ENCODE results near the gene ITSN1. TPM values are rescaled to one million over a fixed set of nuclear protein-coding genes. Genes with fewer than 3 reads are reported as not detected.

ITSN1 gene
- total RNA-seq, 2 donors from 2014 or later, result 15.0 to 47.5 TPM

DNA sequence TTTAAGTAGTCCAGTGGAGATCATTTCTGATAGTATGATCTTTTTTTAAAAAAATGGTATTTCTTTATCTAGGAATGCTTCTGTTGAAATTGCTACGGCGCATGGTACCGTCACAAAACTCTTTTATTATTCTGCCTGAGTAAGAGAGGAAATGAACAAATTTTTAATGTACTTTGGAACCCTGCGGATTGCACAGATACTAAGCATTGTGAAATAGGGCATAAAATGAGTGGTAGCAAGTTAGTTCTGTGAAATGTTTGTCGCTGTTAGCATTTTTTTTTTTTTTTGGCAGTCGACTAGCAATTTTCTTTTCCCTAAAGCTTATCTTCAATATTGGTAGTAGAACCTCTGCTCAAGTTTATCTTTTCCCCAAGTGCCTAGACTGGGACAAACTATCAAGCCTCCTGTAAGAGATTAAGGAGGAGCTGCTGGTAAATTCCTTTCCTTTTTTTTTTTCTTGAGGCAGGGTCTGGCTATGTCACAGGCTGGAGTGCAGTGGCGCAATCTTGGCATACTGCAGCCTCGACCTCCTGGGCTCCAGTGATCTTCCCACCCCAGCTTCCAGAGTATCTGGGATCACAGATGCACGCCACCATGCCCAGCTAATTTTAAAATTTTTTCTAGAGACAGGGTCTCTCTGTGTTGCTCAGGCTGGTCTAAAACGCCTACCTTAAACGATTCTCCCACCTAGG, 2.2 kb downstream of the ITSN1 start:
- TF ChIP-seq POLR2A (IDR thresholded peaks at IDR 0.05), result no peak
- no peaks in the 10 kb centered on the region for H3K9me3 ChIP-seq
- H3K4me3 ChIP-seq, result no peak overlapping the region
- no peaks in the 10 kb centered on the region for H3K36me3 ChIP-seq (replicated peaks in 1 of 2; ENCODE audit: insufficient read depth in 1 of 2, low read depth in 2 of 2)
- DNase-seq, result peak in 1 of 4 donors; percentile 28
- ATAC-seq, result no peak
- WGBS, 2 donors, result 60 to 71% methylated on average over 11 of the region's 11 CpGs
- intact Hi-C loops (cut with DNase I), result no loop called here
- H3K27ac ChIP-seq, result peak overlapping the region in 3 of 4 donors; percentile 88 to 89 (median 88)
- no peaks in the 10 kb centered on the region for H3K27me3 ChIP-seq
- peaks cover 23% of the 10 kb centered on the region for H3K4me1 ChIP-seq

DNA sequence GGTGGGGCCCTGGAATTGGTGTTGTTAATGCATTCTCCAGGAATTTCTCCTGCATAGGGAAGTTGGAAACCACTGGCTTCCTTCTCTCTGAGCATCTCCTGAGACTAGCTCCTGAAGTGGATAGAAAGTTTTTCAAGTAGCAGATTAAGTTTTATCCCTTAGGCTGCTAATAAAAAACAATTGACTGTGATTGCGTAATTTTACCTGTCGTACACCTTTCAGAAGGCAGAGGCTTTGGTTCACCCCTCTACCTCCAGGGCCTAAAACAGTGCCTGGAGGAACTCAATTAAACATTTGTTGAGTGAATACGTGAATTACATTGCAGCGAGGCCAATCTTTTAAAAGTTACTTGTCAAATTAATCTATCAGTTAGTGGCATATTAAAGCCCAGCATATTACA, 3.4 kb downstream of the ITSN1 start:
- intact Hi-C loops (cut with DNase I), result no loop called here
- Histone ChIP-seq H3K27me3 (no peaks in the 10 kb centered on the region), H3K36me3 (replicated peaks in 1 of 2; ENCODE audit: insufficient read depth in 1 of 2, low read depth in 2 of 2) (no peaks in the 10 kb centered on the region), H3K4me1 (peaks cover 27% of the 10 kb centered on the region), H3K9me3 (no peaks in the 10 kb centered on the region), H3K27ac (no peak overlapping the region), H3K4me3 (no peak overlapping the region)
- ATAC-seq, result no peak
- DNase-seq, result no peak
- 86 to 87% methylated on average over 4 of the region's 4 CpGs for WGBS, 2 donors
- no peak for TF ChIP-seq POLR2A (IDR thresholded peaks at IDR 0.05)
- TF ChIP-seq, protein P1, sequence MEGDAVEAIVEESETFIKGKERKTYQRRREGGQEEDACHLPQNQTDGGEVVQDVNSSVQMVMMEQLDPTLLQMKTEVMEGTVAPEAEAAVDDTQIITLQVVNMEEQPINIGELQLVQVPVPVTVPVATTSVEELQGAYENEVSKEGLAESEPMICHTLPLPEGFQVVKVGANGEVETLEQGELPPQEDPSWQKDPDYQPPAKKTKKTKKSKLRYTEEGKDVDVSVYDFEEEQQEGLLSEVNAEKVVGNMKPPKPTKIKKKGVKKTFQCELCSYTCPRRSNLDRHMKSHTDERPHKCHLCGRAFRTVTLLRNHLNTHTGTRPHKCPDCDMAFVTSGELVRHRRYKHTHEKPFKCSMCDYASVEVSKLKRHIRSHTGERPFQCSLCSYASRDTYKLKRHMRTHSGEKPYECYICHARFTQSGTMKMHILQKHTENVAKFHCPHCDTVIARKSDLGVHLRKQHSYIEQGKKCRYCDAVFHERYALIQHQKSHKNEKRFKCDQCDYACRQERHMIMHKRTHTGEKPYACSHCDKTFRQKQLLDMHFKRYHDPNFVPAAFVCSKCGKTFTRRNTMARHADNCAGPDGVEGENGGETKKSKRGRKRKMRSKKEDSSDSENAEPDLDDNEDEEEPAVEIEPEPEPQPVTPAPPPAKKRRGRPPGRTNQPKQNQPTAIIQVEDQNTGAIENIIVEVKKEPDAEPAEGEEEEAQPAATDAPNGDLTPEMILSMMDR (IDR thresholded peaks at IDR 0.05), result no peak

DNA sequence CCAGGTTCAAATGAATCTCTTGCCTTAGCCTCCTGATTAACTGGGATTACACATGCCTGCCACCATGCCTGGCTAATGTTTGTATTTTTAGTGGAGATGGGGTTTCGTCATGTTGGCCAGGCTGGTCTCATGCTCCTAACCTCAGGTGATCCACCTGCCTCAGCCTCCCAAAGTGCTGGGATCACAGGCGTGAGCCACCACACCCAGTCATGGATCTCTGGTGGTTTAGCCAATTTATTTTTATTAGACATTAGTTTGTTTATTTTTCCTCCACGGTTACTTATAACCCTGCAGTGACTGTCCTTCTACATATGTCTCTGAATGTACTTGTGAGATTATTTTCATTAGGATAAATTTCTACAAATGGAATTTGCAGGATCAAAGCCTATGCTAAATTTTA, 5.3 kb downstream of the ITSN1 start:
- Histone ChIP-seq H3K27ac (no peak overlapping the region), H3K9me3 (no peaks in the 10 kb centered on the region), H3K4me1 (peaks cover 31% of the 10 kb centered on the region), H3K4me3 (no peak overlapping the region), H3K36me3 (replicated peaks in 1 of 2; ENCODE audit: insufficient read depth in 1 of 2, low read depth in 2 of 2) (no peaks in the 10 kb centered on the region), H3K27me3 (no peaks in the 10 kb centered on the region)
- TF ChIP-seq, protein P1 (IDR thresholded peaks at IDR 0.05), result no peak
- no peak for TF ChIP-seq POLR2A (IDR thresholded peaks at IDR 0.05)
- 79 to 89% methylated on average over 3 of the region's 3 CpGs for WGBS, 2 donors
- DNase-seq (no peak), ATAC-seq (no peak)
- intact Hi-C loops (cut with DNase I), result no loop called here

DNA sequence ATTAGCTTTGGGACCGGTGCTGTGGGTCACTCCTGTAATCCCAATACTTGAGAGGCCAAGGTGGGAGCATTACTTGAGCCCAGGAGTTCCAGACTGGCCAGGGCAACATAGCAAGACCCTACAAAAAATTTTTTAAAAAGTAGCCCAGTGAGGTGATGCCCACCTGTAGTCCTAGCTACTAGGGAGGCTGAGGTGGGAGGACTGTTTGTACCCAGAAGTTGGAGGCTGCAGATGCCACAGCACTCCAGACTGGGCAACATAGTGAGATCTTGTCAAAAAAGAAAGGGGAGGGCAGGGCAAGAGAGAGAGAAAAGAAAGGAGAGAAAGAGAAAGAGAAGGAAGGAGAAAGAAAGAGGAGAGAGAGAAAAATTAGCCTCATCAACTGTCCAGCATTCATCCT, 6.3 kb downstream of the ITSN1 start:
- DNase-seq (no peak), ATAC-seq (no peak)
- 100% methylated on average over 1 of the region's 1 CpG for WGBS, 2 donors
- Histone ChIP-seq H3K9me3 (no peaks in the 10 kb centered on the region), H3K27ac (no peak overlapping the region), H3K4me1 (peaks cover 29% of the 10 kb centered on the region), H3K36me3 (replicated peaks in 1 of 2; ENCODE audit: insufficient read depth in 1 of 2, low read depth in 2 of 2) (no peaks in the 10 kb centered on the region), H3K4me3 (no peak overlapping the region), H3K27me3 (no peaks in the 10 kb centered on the region)
- no peak for TF ChIP-seq POLR2A (IDR thresholded peaks at IDR 0.05)
- TF ChIP-seq, protein P1 (IDR thresholded peaks at IDR 0.05), result no peak
- intact Hi-C loops (cut with DNase I), result no loop called here

DNA sequence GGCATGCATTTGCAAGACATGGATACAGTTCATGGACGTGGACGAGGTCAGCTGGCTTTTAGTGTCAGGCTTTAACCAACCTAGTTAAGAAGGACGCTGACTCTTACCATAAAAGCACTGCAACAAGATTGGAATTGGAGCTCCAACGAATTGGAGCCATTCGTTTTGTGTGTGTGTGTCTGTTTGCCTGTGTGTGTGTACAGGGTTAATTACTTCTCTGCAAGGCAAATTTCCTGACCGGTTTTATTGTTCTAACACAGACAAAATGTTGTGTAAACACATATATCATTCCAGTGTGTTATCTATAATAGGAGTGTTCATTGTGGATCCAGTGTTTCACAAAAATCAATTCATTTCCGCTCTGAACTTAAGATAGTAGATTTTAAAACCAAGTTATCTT, 7.9 kb downstream of the ITSN1 start:
- ATAC-seq, result no peak

More for the DNA sequence above, 7.9 kb downstream of the ITSN1 start:
- Histone ChIP-seq H3K4me1 (peaks cover 18% of the 10 kb centered on the region), H3K9me3 (no peaks in the 10 kb centered on the region), H3K27ac (no peak overlapping the region), H3K4me3 (no peak overlapping the region), H3K27me3 (no peaks in the 10 kb centered on the region), H3K36me3 (replicated peaks in 1 of 2; ENCODE audit: insufficient read depth in 1 of 2, low read depth in 2 of 2) (no peaks in the 10 kb centered on the region)
- 29 to 48% methylated on average over 7 of the region's 7 CpGs for WGBS, 2 donors
- DNase-seq, result no peak
- TF ChIP-seq, protein P1 (IDR thresholded peaks at IDR 0.05), result no peak
- no peak for TF ChIP-seq POLR2A (IDR thresholded peaks at IDR 0.05)
- intact Hi-C loops (cut with DNase I), result no loop called here

All from body of pancreas (tissue), 4 donors.